Measurements from ENCODE around the gene HOXD10.

HOXD10 gene

GRCh38 chr2:176095421-176095820, 21.2 kb upstream of the HOXD10 start:
- no peak for DNase-seq (ENCODE audit: low read depth in 2 of 2)

GRCh38 chr2:176096243-176096985, 20.2 kb upstream of the HOXD10 start:
- DNase-seq (ENCODE audit: low read depth in 2 of 2): no peak

DNA sequence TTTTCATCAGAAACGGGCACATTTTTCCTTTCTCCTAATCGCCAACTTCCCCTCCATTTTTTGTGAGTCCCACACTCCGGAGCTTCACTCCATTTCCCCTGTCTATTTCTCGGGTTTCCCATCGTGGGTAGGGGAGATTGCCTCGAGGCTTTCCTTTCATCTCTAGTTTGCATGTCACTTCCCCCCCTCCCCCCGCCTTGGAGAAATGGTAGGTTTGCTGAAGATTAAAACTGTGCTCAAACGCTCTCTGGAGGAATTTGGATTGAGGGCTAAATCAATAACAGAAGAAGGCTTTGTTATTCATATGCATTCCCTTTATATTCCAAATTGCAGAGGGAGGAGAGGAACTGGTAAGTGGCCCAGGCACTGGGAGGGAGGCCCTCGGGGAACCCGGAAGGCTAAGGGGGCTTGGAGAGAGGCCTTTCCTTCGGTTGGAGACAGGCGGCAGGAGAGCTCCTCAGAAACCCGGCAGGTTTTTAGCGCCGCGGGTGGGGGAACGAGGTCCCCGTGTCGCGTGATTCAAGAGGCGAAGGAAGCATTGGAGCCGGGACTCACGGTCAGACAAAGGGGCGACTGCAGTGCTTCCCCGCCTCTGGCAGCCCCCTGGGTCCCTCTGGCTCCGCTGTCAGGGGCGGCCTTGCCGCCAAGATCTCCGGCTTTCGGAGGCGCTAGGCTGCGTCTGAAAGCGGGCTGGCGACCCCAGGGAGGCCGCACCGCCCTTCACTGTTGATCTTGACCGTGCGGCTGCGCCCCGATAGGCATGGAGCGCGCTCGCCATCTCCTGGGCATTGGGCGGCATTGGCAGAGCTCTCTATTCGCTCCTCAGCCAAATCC, 19.4 kb upstream of the HOXD10 start:
- peak in 1 of 2 donors; percentile 30 for DNase-seq (ENCODE audit: low read depth in 2 of 2)

DNA sequence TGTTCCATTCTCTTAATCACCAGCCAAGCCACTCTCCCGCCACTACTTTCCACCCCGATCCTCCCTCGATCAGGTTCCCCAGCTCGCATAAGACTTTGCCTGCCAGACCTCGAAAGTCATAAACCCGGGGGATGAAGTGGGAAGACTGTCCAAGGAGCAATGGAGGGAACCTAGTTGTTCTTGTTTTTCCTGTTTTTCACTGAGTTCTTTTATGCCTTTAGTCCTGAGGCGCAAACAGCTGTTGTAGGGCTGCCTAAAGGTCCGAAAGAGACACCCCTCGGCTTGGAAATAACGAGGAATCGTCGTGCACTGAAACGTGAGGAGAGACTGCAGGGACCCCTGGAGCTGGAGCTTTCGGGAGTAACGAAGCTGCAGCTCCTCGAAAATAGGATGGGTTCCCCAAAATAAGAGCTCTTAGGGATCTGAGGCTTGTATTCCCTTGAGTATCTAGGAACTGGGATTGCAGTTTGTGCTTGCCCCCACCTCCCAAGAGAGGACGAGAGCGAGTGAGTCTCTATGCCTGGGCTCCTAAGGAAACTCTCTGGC, 18.7 kb upstream of the HOXD10 start:
- DNase-seq (ENCODE audit: low read depth in 2 of 2): no peak

DNA sequence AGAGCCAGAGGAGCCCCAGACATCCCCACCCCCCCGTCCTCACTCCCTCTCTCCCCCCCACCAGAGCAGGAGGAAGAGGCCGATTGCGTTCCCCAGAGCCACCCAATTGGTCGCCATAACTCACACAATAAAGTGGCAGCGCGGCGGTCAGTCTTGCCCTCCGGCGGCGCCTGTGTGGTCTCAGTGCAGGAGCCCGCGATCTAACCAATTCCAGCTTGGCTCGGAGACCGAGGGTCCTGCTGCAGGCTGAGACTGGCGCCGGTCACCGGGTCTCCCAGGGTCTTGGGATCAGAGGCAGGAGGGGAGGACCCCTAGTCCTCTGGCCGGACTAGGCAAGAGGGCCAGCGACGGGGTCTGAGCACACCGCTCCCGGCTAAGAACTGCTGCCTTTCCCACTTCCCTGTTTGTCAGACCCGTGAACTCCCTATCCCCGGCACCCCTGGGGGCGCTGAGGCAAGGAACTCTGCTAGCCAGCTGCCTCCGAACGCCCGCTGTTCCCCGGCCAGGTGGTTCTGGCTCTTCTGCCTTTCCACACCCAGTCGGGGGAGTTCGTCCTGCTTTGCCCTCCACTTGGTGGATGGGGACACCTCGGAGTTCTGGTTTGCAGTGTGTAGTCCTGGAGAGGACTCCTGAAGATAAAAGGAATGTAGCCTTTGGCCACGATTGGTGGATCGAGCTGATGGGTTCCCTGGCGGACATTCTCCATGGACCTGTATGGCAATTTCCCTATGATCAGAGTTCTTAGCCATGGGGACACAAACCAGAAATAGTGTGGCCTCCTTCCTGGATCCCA, 18.0 kb upstream of the HOXD10 start:
- no peak for DNase-seq (ENCODE audit: low read depth in 2 of 2)

GRCh38 chr2:176099159-176099727, 17.3 kb upstream of the HOXD10 start:
- DNase-seq (ENCODE audit: low read depth in 2 of 2): no peak

DNA sequence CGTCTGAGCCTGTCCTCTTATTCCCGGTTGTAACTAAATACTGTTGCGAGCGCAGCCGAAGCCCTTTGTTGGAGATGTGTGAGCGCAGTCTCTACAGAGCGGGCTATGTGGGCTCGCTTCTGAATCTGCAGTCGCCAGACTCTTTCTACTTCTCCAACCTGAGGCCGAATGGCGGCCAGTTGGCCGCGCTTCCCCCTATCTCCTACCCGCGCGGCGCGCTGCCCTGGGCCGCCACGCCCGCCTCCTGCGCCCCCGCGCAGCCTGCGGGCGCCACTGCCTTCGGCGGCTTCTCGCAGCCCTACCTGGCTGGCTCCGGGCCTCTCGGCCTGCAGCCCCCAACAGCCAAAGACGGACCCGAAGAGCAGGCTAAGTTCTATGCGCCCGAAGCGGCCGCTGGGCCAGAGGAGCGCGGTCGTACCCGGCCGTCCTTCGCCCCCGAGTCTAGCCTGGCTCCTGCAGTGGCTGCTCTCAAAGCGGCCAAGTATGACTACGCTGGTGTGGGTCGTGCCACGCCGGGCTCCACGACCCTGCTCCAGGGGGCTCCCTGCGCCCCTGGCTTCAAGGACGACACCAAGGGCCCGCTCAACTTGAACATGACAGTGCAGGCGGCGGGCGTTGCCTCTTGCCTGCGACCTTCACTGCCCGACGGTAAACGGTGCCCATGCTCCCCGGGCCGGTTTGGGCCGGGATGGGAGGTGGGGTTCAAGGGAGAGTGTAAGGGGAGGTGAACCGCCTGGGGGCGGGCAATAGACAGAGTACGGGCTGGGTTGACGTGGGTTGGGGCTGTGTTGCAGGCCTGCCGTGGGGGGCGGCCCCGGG, 16.6 kb upstream of the HOXD10 start, which contains the start of gene HOXD12:
Gene HOXD12 (plus strand): TSS at position 68 of the 819 bp plus-strand sequence. CDS start 7 bp downstream, at position 75.
- no peak for DNase-seq (ENCODE audit: low read depth in 2 of 2)

DNA sequence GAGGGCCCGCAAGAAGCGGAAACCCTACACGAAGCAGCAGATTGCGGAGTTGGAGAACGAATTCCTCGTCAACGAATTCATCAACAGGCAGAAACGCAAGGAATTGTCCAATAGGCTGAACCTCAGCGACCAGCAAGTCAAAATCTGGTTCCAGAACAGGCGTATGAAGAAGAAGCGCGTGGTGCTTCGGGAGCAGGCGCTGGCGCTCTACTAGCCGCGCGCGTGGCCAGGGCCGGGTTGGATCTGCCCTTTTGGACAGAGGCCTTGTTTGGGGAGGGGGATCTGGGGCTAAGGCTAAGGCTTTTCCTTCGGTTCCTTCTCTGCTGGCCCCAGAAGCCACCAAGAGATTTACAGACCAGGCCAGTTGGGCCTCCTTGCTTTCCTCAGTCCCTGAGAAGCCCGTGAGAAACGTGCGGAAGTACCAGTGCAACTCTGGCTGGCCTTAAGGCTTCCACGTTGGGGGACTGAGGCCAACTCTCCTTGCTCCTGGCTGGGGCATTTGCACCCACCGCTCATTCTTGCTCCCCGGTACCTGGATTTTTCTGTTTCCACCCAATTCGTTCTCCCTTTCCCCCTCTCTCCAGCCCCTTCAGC, 15.9 kb upstream of the HOXD10 start:
- DNase-seq (ENCODE audit: low read depth in 2 of 2): no peak

- no peak for DNase-seq (ENCODE audit: low read depth in 2 of 2)
Observed at GRCh38 chr2:176101216-176101830, 15.3 kb upstream of the HOXD10 start.

GRCh38 chr2:176101842-176102241, 14.7 kb upstream of the HOXD10 start:
- DNase-seq (ENCODE audit: low read depth in 2 of 2): no peak

GRCh38 chr2:176102309-176102866, 14.2 kb upstream of the HOXD10 start:
- no peak for DNase-seq (ENCODE audit: low read depth in 2 of 2)

DNA sequence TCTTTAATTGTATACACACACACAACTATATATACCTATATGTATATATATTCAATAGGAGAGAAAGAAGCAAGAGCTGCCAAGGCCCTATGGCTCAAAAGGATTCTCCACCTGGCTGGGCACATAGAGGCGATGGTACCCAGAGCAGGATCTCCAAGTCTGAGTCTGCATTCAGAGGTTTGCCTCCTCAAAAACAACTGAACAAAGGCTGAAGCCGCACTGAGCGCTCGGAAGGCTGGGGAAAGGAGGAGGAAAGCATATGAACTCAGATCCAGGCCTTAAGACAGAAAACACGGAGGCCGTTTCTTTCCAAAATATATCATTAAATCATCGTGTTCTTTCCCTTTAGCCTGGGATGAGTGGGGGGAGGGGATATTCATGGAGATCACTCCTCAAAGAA, 13.4 kb upstream of the HOXD10 start:
- no peak for DNase-seq (ENCODE audit: low read depth in 2 of 2)

GRCh38 chr2:176103742-176104315, 12.7 kb upstream of the HOXD10 start:
- no peak for DNase-seq (ENCODE audit: low read depth in 2 of 2)

GRCh38 chr2:176104316-176105077, 12.1 kb upstream of the HOXD10 start:
- no peak for DNase-seq (ENCODE audit: low read depth in 2 of 2)

- DNase-seq (ENCODE audit: low read depth in 2 of 2): no peak
Observed at GRCh38 chr2:176105078-176105729, 11.4 kb upstream of the HOXD10 start.

DNA sequence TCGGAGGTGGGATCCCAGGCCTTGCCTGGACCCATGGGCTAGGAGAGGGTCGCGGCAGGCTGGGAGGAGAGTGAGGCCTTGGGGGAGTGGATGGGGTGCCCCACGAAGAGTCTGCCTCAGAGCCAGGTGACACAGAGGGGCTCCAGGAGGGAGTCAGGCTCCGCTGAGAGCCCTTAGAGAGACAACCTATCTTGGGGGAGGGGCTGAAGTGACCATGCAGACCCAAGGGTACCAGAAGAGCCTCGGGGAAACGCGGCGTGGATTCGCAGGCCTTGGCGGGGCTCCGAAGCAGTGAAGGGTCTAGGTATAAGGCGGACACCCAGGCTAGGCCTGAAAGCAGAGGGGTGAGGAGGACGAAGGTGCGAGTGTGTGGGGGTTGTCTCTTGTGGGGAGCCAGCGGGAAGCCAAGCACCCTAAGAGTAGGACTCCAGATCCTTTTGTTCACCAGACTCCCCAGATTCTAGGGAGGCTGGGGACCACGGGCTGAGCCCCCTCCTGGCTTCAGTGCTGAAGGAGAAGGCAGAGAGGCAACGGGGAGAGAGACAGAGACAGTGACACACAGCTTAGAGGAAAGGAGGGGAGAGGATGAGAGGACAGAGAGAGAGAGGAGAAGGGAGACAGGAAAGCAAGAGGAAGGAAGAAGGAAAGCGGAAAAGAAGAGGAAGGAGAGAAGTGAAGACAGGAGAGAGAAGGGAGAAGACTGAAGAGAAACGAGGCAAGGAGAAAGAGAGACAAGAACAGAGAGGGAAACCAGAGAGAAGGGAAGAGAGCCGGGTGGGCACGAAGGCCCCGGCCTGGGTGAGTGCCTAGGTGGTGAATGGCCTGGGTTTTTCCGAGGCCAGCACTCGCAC, 10.6 kb upstream of the HOXD10 start:
- DNase-seq (ENCODE audit: low read depth in 2 of 2): no peak

All from stimulated activated CD4-positive, alpha-beta T cell treated with anti-CD3 and anti-CD28 coated beads, Interleukin-1b, Interleukin-23, amount 100 ng/mL, for 1 hour (primary cell).